Lung microvascular endothelial cell (primary cell): ENCODE measurements around the gene PRADC1. TPM values are rescaled to one million over a fixed set of nuclear protein-coding genes. Genes with fewer than 3 reads are reported as not detected.
"Not testable (repeated sequence)": the region's sequence is repeated elsewhere in the genome, so short reads cannot be mapped to it uniquely, and the experiment has no call there.

ENCODE experiments used
- DNase-seq, 2 donors: peaks; one replicate each; pipeline versions ENCODE4 v3.0.0 to v3.0.0-alpha.2; 2010; ENCODE audit warnings: low read depth in 2 of 2
- total RNA-seq: library from RNA; depleted of rRNA; stranded (reverse); fragments of >200 nt; gene quantifications from 2 replicates; pipeline ENCODE4 v1.2.1, GENCODE V29; 2014

The PRADC1 gene
- 19.2 and 24.4 TPM in 2 replicates for total RNA-seq

DNA sequence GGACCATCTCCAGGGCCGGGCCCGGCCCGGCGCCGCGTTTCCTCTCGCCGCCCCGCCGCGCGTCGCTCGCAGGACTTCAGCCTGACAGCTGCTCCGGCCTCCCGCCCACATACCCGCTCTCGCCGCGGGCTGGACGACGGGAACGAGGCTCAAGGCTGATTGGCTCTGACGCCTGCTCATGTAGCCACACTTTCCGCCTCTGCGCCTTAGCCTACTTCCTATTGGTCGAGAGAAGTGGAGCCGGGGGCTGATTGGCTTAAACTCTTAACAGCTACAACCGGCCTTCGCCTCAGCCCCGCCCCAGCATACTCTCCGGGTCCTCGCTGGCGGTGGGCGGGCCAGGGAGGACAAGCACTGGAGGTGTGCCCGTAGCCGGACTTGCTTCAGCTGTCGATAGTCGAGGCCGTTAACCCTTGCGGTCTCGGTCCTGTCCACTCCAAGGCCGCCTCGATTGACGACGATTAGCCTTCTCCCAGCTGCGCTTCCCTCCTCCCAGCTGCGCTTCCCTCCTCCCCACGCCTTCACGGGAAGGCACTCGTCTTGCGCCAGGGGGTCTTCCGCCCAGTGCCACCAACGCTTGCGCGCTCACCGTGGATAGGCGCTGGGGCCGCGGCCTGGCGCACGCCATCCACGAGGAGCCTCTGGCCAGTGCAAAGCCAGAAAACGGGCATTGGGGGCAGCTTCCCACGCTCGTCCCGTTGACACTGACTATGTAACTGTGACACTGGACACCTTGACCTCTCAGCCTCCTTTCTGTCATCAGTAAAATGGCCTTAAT is at the start of gene PRADC1:
PRADC1 (minus strand) TSS at position 86 of the 778 bp plus-strand sequence; CDS start at position 7, 79 bp downstream.
- DNase-seq: peak; percentile 100

- DNase-seq: no peak
These were observed 48.2 kb upstream of the PRADC1 start for GRCh38 chr2:73281244-73281643.

GRCh38 chr2:73279852-73280251 is 46.8 kb upstream of the PRADC1 start:
- no peak for DNase-seq

GRCh38 chr2:73272270-73272669 is 39.2 kb upstream of the PRADC1 start:
- DNase-seq: no peak

GRCh38 chr2:73269686-73270465 is 36.8 kb upstream of the PRADC1 start:
- DNase-seq: no peak

DNA sequence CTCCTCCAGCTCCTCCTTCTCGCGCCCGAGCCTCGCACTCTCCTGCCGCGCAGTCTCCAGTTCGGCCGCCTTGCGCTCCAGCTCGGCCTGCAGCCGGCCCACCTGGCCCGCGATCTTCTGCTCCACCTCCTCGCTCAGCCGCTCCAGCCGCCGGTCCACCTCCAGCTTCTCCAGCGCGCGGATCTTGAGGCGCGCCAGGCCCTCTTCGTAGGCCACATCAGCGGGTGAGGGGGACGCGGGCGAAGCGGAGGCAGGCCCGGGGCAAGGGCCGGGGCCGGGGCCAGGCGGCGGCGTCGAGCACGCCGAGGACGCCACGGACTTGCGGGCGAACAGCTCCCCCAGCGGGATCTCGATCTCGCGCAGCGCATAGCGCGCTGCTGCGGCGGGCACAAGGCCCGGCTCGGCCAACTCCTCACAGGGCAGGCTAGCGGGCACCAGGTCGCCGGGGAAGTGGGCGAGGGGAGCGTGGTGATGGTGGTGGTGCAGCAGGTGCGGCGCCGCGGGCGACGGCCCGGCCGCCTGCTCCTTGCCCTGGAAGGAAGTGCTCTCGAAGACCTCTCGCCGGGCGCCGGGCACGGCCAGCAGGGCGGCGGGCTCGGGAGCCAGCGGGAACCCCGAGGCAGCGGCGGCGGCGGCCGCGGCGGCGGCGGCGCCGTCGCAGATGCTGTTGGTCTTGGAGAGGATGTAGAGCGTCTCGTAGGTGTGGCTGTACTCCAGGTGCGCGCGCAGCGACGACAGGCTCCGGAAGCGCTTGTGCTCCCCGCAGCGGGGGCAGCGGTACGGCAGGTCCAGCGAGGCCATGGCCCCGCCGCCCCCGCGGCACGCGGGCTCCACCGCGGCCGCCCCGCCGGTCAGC is 36.0 kb upstream of the PRADC1 start:
- DNase-seq: peak in 1 of 2 donors; percentile 29

DNA sequence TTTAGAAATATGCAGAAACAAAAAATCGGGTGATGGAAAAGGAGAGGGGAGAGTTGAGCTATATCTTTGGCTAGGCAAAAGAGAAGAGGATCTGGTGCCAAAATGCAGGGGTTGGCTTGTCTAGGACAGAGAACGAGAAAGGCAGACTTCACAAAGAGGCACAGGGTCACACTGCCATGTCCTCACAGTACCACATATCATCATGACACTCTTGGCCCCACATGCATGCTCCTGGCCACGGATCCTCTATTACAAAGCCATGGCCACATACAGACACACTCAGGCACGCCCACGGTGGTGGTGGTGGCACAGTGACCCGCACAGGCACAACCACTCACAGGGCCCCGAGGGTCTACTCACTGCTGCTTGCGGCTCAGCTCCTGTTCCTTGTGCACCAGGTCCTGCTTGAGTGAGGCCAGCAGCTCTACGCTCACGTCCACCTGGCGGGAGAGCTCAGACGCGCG is 35.4 kb upstream of the PRADC1 start:
- no peak for DNase-seq

DNA sequence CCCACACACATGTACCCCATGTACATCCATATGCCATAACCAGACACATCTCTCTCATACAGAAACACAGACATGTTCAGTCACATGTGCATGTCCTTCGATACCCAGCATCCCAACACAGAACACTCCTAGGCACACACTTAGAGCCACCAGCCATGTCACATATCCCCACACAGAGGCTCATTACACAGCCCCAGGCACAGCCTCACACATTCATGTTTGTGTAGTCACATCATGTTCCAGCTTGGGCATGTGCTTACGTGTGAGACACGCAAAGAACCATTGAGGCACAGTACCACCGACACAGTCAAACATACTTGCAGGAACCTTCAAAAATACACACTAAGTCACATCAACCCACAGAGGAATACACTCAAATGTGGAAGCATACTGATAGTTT is 34.0 kb upstream of the PRADC1 start:
- no peak for DNase-seq

GRCh38 chr2:73266061-73266901 is 33.2 kb upstream of the PRADC1 start:
- no peak for DNase-seq

DNA sequence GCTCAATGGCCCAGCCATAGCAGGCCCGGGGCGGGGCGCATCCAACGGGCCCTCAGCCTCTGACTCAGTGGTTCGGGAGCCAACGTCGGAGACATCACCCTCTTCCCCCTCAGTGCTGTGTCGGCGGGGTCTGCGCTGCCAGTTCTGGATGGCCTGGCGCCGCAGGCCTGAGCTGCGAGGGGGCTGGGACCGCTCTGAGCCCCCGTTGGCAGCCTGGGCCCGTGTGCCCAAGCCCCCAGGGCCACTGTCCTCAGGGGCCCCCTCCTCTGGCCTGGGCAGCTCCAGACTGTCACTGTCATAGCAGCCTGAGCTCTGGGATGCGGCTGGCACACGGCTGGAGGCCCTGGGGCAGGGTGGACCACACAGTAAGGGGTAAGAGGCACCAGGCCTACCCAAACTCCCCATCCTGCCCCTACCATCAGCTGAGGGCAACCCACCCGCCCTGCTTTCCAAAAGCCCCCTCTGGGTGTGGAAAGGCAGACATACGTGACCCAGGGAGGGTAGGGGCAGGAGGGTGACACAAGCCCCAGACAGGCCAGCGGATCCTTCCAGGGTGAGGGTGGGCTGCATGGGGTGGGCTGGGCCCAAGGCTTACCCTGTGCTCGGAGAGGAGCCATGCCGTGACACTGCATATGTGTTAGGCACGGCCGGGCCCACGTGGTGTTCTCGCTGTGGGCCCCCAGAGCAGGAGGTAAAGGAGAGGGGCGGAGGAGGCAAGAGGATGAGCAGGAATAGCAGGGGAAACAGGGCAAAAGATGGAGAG is 32.4 kb upstream of the PRADC1 start:
- no peak for DNase-seq

GRCh38 chr2:73264783-73265182 is 31.7 kb upstream of the PRADC1 start:
- DNase-seq: no peak

- no peak for DNase-seq
These were observed 31.2 kb upstream of the PRADC1 start for GRCh38 chr2:73264332-73264606.

- DNase-seq: no peak
These were observed 30.7 kb upstream of the PRADC1 start for GRCh38 chr2:73263540-73264331.

DNA sequence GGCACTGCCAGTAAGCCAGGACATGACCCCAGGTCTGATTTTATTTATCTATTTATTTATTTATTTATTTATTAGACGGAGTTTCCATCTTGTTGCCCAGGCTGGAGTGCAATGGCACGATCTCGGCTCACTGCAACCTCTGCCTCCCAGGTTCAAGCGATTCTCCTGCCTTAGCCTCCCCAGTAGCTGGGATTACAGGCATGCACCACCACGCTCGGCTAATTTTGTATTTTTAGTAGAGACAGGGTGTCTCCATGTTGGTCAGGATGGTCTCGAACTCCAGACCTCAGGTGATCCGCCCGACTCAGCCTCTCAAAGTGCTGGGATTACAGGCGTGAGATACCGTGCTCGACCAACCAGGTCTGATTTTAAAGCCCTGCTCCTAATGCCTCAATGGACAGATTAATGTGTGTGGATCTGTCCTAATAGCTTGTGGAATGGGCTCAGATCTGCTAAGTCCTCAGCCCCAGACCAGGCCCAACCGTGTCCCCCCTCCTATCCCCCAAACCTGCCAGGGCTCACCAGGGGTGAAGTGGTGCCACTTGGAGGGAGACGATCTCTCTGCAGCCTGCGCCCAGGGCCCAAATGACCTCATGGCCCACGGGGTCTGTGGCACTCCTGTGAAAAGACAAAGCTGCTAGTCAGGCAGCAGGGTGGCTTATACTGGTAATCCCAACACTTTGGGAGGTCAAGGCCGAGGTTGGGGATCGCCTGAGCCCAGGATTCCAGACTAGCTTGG is 29.8 kb upstream of the PRADC1 start:
- DNase-seq: not testable (repeated sequence)

DNA sequence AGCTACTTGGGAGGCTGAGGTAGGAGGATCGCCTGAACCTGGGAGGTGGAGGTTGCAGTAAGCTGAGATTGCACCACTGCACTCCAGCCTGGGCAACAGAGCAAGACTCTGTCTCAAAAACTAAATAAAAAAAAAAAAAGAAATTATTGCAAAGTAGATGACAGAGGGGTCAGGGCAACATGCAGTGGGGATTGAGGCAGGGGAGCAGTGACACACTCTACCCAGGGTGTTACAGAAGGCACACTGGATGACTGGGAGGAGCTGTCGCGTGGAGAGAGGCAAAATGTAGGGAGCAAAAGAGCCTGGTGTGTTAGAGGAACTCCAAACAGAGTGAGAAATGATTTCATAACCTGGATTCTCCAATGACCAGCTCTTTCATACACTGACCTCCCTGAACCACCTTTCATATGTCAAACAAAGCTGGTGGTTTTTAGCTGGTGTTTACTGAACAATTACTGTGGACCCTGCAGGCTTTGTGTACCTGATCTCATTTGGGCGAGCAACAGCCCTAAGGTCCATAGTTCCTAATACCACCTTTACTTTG is 29.1 kb upstream of the PRADC1 start:
- no peak for DNase-seq

DNA sequence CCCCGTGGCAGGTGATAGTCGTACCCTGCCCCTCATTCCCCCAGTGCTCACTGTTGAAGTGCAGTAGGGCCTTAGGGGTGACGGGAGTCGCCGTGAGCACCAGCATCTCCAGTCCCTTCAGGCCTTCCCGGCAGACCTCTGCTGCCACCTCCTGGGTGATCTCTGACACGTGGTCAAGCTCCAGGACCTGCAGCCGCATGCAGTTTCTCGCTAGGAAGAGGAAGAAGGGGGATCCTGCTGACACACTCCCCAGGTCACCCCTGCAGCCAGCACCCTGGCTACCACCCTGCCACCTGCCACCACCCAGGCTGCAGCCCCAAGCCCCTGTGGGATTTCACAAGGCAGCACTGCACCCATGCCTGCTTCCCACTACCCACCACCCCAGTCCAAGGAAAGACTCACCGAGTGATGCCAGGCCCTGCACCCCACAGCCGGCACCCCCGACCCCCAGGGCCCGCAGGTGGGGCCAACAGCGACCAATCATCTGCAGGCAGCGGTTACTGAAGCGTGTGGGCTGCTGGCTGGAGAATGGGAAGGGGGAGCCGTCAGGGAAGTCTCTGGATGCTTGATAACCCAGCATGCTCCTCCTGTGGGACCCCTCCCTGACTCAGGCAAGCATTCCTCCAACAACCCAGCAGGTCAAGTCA is 27.4 kb upstream of the PRADC1 start:
- peak; percentile 63 to 80 for DNase-seq

- DNase-seq: no peak
These were observed 26.8 kb upstream of the PRADC1 start for GRCh38 chr2:73259704-73260337.
